HEK293 (cell line): Measurements from ENCODE around the gene STYK1.

ENCODE experiments used
- INSM2 ChIP-seq: fragments of 450-650 bp; formaldehyde crosslinking; IDR thresholded peaks from 2 replicates; pipeline ENCODE4 v1.5.1; 2016; ENCODE audit warnings: missing biosample characterization, missing genetic modification characterization
- KLF17 ChIP-seq: fragments of 450-650 bp; formaldehyde crosslinking; IDR thresholded peaks from 2 replicates; pipeline ENCODE4 v1.5.1; 2016; ENCODE audit warnings: missing biosample characterization, missing genetic modification characterization
- KLF9 ChIP-seq: fragments of 450-650 bp; formaldehyde crosslinking; IDR thresholded peaks from 2 replicates; pipeline ENCODE4 v1.5.1; 2016; ENCODE audit warnings: missing biosample characterization, missing genetic modification characterization, low read depth
- MZF1 ChIP-seq: fragments of 450-650 bp; formaldehyde crosslinking; IDR thresholded peaks from 2 replicates; pipeline ENCODE4 v1.5.1; 2017; ENCODE audit warnings: missing biosample characterization, missing genetic modification characterization, borderline replicate concordance
- PRDM1 ChIP-seq: fragments of 450-650 bp; formaldehyde crosslinking; IDR thresholded peaks from 2 replicates; pipeline ENCODE4; 2016; ENCODE audit warnings: missing biosample characterization, missing genetic modification characterization
- TCF7L2 ChIP-seq: IDR thresholded peaks from 2 replicates; pipeline ENCODE4 v1.6.1; 2011; ENCODE audit warnings: low read depth, mild to moderate bottlenecking, inconsistent platforms, low read length, moderate library complexity, borderline replicate concordance
- ZBTB11 ChIP-seq: fragments of 450-650 bp; formaldehyde crosslinking; conservative IDR thresholded peaks from 2 replicates; pipeline ENCODE4 v1.5.1; 2016; ENCODE audit warnings: low read depth, missing biosample characterization, missing genetic modification characterization
- ZBTB44 ChIP-seq: fragments of 450-650 bp; IDR thresholded peaks from 2 replicates; pipeline ENCODE4 v1.5.1; 2018; ENCODE audit warnings: missing biosample characterization, mild to moderate bottlenecking, missing genetic modification characterization
- ZBTB8A ChIP-seq: fragments of 450-650 bp; formaldehyde crosslinking; IDR thresholded peaks from 2 replicates; pipeline ENCODE4 v1.5.1; 2016; ENCODE audit warnings: missing biosample characterization, missing genetic modification characterization
- ZNF18 ChIP-seq: fragments of 450-650 bp; formaldehyde crosslinking; IDR thresholded peaks from 2 replicates; pipeline ENCODE4 v1.5.1; 2016; ENCODE audit warnings: missing biosample characterization, missing genetic modification characterization
- ZNF239 ChIP-seq: fragments of 450-650 bp; formaldehyde crosslinking; IDR thresholded peaks from 2 replicates; pipeline ENCODE4 v1.5.1; 2016; ENCODE audit warnings: missing biosample characterization, missing genetic modification characterization
- ZNF335 ChIP-seq: fragments of 450-650 bp; formaldehyde crosslinking; conservative IDR thresholded peaks from 2 replicates; pipeline ENCODE4 v1.5.1; 2016; ENCODE audit warnings: missing biosample characterization, missing genetic modification characterization
- ZNF362 ChIP-seq: fragments of 450-650 bp; formaldehyde crosslinking; IDR thresholded peaks from 2 replicates; pipeline ENCODE4 v1.5.1; 2016; ENCODE audit warnings: missing biosample characterization, missing genetic modification characterization
- ZNF423 ChIP-seq: fragments of 450-650 bp; formaldehyde crosslinking; IDR thresholded peaks from 2 replicates; pipeline ENCODE4 v1.5.1; 2016; ENCODE audit warnings: missing biosample characterization, missing genetic modification characterization
- ZNF510 ChIP-seq: fragments of 450-650 bp; formaldehyde crosslinking; IDR thresholded peaks from 2 replicates; pipeline ENCODE4 v1.5.1; 2018; ENCODE audit warnings: mild to moderate bottlenecking, missing genetic modification characterization, missing biosample characterization; ENCODE audit not compliant: insufficient replicate concordance
- ZNF555 ChIP-seq: fragments of 450-650 bp; formaldehyde crosslinking; conservative IDR thresholded peaks from 2 replicates; pipeline ENCODE4 v1.5.1; 2017; ENCODE audit warnings: missing biosample characterization, mild to moderate bottlenecking, missing genetic modification characterization, inconsistent platforms
- ZNF560 ChIP-seq: fragments of 450-650 bp; formaldehyde crosslinking; IDR thresholded peaks from 2 replicates; pipeline ENCODE4 v1.5.1; 2017; ENCODE audit warnings: missing biosample characterization, missing genetic modification characterization, borderline replicate concordance
- ZNF621 ChIP-seq: fragments of 450-650 bp; formaldehyde crosslinking; IDR thresholded peaks from 2 replicates; pipeline ENCODE4 v1.5.1; 2017; ENCODE audit warnings: missing biosample characterization, missing genetic modification characterization
- ZNF792 ChIP-seq: fragments of 450-650 bp; formaldehyde crosslinking; IDR thresholded peaks from 2 replicates; pipeline ENCODE4 v1.5.1; 2016; ENCODE audit warnings: missing biosample characterization, missing genetic modification characterization

Gene STYK1

GRCh38 chr12:10722502-10722904 is 48.7 kb upstream of the STYK1 start (continued):
- TF ChIP-seq ZBTB8A (tag by site-specific recombination) (0 out of 2 replicates have a peak, but pooled peaks have one; percentile 12), ZNF18 (tag by site-specific recombination) (no peak), ZNF510 (tag by site-specific recombination) (no peak), KLF9 (tag by site-specific recombination) (peak; percentile 44), ZBTB11 (peak; percentile 91), INSM2 (tag by site-specific recombination) (no peak), ZNF239 (no peak), ZNF560 (no peak), ZNF335 (tag by site-specific recombination) (peak; percentile 95), MZF1 (no peak), PRDM1 (tag by site-specific recombination) (0 out of 2 replicates have a peak, but pooled peaks have one; percentile 4), ZBTB44 (tag by site-specific recombination) (no peak), ZNF792 (tag by site-specific recombination) (0 out of 2 replicates have a peak, but pooled peaks have one; percentile 47), ZNF555 (tag by site-specific recombination) (no peak), TCF7L2 (no peak), ZNF621 (tag by site-specific recombination) (no peak), KLF17 (tag by site-specific recombination) (no peak), ZNF362 (tag by site-specific recombination) (no peak), ZNF423 (tag by site-specific recombination) (peak; percentile 38; the same call in 1 of the 2 replicates)
